SH-SY5Y (cell line): ENCODE data around the gene HNMT.

Source experiments
- GATA2 ChIP-seq: IDR thresholded peaks from 2 replicates; pipeline ENCODE4 v1.6.1; 2011; ENCODE audit warnings: mild to moderate bottlenecking, low read depth, low read length
- GATA3 ChIP-seq: IDR thresholded peaks from 2 replicates; pipeline ENCODE4 v1.6.1; 2011; ENCODE audit warnings: low read depth, mild to moderate bottlenecking, low read length, moderate library complexity

The HNMT gene

DNA sequence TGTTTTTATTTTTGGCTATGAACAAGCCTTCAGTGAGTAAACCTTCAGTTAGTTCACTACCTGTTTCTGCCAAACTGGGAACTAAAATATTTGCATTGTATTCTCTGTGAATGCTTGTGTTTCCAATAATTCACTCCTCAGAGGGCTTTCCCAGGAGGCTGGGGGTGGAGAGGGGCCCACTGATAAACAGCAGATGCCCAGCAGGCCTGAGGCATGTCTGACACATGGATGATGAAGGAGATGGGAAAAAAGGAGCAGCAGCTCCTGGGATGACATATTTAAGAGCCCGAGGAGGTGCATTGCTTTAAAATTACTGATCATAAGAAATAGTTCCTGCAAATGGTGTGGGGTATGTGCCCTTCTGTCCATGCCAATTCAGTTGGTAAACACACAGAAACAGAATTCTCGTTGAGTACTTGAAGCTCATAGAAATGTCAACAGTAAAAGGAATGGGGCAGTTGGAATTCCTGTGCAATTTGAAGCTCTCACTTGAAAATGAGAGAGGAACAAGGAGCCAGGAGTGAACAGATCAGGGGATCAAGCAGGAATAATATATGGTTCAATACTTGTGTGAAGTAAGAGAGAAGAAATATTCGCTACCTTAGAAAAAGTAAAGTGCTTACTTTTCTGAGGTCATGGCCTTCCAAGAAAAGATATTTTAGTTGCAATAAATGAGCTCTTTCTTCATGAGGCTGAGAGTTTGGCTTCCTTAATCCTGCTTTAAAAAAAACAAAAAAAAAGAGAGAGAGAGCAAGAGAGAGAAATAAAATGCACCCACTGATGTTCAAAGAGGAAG lies 22.0 kb upstream of the HNMT start:
- TF ChIP-seq GATA3 (no peak), GATA2 (no peak)

DNA sequence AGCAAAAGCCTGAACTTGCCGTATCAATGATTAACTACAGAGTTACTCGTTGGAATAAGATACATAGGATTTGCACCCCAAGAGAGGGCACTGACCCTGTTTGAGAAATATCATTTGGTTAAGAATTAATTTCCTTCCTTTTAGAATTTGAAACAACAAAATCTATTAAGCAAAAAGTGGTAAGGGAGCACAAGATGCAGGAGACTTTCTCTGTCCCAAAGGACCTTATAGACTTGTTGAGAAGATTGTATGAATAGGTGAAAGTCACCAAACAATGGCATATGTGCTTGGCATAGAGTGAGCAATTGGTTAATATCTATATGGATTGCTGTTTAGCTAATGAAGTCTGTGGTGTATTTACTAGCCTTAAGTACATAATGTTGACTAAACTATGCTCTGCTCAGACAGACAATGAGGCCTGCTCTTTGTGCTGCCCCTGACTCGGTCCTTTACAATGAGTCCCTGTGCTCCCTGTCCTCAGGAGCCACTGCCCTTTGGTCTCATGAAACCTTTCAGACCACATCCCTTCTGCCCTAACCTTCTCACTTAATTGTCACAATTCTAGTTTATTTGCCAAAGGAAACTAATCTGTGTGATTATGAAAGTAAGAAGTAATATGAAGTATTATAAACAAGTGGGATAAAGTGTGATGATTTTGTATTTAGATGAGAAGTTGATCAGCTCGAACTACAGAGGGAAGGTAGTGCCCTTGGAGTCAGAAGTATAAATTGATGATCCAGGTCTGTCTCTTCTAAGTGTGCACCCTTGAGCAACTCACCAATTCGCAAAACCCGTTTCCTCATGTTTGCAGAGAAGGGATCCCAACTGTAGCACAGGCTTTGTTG lies 21.2 kb upstream of the HNMT start:
- TF ChIP-seq GATA2 (no peak), GATA3 (no peak)

DNA sequence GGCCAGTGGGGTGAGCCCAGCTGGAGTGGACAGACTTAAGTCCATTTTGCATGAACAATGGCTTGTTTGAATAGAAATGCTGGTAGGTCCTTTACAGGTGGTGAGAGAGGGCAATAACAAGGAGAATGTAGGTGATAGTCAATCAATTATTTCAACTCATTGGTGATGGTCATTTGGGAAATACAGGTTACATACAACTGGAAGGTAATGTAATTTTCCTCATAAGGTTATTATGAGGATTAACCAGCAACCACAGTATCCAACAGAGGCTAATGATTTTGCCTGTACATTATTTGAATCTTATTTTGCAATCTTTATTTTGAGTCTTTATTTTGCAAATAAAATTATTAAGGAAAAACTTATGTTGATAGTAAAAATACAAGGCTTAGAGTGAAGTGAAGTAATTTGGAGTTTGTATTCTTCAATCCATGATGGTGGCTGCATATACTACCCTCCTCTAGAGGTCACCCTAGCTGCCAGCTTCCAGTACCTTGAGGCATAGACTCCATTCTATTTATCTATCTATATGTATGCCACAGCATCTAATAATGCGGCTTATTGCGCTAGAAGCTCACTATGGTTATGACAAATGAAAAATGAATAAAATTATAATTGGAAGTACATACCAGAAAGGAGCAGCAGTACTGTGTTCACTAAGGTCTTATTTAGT lies 20.5 kb upstream of the HNMT start:
- TF ChIP-seq GATA2, result no peak
- TF ChIP-seq GATA3, result no peak

DNA sequence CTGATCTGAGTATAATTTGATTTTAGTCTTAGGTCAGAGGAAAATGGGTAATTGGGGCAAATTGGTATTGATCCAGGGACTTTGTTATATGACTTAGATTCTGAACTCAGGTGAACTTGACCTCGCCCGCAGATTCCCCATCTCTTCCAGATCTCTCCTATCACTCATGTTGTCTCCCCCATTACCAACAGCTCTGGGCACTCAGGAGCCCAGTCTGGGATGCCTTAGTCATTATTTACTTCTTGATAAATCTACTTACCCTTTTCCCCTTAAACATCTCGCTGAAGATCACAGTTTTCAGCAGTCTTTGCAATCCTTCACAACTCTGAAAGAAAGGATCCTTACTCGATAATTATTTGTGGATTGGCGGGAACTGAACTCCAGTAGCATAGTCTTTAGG lies 19.6 kb upstream of the HNMT start:
- TF ChIP-seq GATA2, result no peak
- no peak for TF ChIP-seq GATA3

DNA sequence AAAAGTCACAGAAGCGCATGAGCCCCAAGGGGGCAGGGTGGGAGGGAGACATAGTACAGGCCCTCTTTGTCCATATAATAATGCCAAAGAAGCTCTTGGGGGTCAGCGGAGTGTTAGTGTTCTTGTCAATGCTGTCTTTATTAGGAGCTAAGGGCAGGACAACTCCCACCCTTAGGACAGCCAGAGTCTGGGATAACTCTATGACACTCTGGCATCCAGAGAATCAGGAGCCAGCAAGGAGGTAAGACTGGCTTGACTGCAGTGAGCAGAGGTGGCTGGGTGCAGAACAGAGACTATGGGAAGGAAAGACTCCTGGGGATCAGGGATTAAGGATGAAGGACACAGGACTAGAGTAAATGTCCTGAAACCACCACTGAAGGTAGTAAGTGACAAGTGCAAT lies 19.0 kb upstream of the HNMT start:
- TF ChIP-seq GATA2 (no peak), GATA3 (no peak)

DNA sequence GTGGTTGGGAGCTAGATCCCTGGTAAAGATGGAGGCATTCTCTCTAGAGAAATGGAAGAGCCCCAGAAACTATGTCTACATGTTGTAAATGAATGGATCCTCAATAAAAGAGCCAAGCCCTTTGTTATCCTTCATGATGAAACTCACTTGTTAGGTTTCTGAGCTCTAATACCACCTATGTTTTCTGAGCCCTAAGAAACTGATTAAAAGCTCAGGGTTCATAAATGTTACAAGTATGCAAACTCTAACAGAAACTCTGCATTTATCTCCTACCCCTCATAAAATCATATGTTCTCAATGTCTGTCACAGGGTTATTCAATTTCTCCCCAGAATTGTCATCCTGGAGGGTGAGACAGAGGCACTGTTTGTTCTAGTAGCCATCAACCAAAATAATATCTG lies 18.0 kb upstream of the HNMT start:
- TF ChIP-seq GATA3 (no peak), GATA2 (no peak)

DNA sequence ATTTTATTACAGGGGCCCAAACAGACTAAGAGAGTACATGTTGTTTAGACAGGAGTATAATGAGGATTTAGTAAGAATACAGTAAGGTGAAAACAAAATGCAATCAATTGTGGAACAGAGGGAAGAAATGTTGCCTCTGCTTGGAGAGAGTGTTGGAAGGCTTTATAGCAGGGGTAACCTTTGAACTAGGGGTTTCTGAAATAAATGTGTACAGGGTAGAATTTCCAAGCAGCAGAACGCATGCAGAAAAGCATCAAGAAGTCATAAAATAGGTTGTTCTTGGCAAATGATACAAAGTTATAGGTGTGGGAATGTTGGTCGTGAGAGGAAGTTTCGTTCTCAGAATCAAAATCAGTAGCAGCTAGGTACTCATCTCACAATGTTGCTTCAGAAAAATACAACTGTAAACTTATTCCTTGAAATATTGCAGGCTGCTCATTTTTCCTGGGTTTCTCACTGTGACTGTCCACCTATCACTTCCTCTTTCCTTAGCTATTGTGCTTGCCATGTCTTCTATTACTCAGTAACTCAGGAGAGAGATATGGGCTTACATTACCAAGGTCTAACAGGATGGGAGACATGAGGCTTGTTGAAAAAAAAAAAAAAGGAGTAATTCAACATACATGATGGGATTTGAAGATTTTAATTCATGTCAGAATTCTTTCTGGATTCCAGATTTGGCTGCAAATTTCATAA lies 17.1 kb upstream of the HNMT start:
- TF ChIP-seq GATA2, result no peak
- no peak for TF ChIP-seq GATA3

DNA sequence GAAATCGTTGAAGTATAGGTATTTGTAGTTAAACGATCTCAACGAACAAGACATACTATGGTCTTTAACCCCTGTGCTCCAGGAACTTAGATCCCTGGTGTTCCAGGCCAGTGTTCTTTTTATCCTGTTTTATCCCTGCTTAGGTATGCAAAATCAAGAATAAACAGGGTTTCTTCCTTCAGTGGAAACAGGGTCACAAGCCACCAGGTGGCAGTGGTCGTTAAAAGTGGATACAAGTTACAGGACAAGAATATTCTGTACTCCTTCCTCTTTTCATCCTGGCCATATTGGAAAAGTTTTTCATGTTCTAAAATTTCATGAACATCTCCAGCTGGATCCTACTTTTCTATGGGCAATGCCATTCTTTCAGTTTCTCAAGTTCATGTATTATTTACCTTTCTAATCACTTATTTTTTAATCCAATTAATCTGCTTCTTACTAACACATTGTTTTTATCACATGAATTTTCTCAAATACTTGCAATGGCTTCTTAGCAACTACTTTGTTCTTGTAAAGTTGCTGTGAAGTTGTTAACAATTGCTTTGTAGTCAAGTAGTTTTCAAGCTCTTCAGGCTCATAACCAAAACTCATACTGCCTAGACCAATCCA lies 16.4 kb upstream of the HNMT start:
- TF ChIP-seq GATA3 (no peak), GATA2 (no peak)

DNA sequence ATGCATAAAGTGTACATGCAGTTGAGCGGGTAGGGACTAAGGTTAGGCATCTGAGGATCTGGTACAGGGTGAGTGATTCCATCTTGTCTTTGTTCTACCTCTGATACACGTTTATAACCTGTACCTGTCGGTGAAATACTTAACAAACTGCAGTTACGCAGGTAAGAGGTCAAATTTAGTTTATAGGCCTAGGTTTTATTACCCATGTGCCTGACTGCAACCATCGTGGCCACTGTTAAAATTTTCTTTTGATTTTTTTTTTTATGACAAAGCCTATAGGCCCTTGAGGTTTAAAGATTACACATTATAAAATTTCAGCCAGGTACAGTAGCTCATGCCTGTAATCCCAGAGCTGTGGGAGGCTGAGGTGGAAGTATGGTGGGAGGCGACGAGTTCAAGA lies 15.4 kb upstream of the HNMT start:
- TF ChIP-seq GATA2, result no peak
- TF ChIP-seq GATA3, result no peak

DNA sequence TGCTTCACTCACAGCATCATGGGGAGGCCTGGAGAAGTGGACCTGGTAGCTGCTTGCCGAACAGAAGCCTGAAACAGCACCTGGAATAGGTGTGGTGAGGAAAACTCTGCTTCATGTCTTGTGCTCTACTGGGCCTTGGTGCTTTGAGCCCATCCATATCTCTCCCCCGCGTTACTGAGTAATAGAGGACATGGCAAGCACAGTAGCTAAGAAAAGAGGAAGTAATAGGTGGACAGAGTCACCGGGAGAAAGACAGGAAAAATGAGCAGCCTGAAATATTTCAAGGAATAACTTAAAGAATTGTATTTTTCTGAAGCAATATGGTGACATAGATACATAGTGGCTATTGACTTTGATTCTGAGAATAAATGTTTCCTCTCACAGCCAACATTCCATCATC lies 14.0 kb upstream of the HNMT start:
- TF ChIP-seq GATA3, result no peak
- TF ChIP-seq GATA2, result no peak

DNA sequence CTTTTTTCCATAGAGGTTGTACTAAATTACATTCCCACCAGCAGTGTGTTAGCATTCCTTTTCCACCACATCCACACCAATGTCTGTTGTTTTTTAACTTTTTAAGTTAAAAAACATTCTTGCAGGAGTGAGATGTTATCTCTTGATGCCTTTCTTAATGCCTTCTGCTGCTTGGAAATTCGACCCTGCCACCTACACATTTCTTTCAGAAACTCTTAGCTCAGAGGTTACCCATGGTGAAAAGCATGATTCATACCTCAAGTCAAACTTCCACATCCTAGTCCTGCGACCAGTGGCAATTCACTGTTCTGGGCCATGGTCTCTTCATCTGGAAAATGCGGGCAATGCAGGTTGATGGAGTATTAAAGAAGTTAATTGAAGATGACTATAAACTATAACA lies 12.7 kb upstream of the HNMT start:
- no peak for TF ChIP-seq GATA2
- TF ChIP-seq GATA3, result no peak

DNA sequence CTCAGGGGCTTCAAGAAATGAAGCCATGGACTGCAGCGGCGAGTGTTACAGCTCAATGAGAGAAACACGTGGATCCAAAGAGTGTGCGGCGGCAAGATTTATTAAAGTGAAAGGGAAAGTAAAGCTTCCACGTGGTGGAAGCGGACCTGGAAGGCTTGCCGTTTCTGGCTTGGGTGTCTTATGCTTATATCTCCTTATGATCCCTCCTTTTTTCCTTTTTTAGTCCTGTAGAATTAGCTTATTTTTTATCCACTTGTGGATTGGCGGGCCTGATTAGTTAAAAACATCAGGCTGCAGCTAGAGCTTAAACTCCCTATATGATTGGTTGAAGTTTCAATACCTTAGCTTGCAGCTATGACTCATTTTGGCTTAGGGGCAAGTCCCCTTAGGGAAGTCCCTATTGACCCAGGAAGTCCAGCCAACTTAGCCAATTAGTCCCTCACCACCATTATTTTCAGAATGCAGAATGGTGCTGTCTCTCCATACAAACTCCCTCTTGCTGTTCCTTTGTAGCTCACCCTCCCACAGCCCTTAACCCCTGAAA lies 11.6 kb upstream of the HNMT start:
- no peak for TF ChIP-seq GATA2
- TF ChIP-seq GATA3, result no peak

DNA sequence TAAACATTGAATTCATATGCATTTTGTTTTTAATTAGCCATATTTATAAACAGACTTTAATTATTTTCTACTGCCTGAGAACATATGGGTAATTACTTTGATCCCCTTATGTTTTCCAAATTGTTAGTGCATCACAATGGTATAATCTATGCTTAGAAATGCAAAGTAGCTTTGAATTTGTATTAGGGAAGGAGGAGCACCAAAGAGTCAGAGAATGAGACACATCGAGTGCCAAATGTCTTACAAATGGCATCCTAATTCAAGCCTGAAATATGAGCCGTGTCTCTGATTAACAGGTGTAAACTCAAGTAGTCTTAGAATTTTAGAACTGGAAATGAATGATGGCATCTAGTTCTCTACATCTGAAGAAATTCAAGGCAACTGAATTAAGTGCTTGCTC lies 8.7 kb upstream of the HNMT start:
- no peak for TF ChIP-seq GATA3
- no peak for TF ChIP-seq GATA2

DNA sequence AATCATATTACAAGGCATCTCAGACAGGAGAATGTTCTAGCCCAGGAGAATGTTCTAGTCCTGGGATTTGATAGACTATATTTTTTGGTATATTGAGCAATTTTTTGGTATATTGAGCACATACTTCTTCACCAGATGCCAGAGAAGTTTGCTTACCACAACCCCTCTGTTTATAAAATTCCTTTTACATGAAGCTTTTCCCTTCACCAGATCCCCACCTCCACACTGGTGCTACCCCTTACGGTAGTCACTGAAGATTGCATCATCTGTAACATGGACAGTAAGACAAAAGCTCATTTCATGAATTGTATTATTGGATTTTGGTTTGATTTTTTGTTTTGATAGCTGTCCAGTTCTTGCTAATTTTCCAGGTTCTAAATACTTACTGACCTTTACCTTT lies 7.2 kb upstream of the HNMT start:
- TF ChIP-seq GATA3 (no peak), GATA2 (no peak)

DNA sequence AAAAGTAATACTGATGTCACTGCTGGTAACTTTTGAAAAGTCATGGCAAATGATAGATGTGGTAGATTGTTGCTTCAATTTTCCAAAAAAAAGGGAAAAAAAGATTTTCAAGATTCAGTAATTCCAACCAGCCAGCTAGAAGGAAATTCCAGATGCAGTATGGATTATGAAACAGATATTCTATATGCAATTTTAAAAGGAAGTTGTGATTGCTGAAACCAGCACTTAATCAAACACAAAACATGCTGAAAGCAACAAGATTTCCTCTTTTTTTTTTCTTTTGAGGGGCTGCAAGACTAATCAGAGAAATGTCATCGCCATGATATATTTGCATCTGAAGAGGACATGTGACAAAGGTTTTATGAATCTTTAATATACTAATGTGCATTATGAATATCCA lies 5.1 kb upstream of the HNMT start:
- TF ChIP-seq GATA2 (no peak), GATA3 (no peak)

DNA sequence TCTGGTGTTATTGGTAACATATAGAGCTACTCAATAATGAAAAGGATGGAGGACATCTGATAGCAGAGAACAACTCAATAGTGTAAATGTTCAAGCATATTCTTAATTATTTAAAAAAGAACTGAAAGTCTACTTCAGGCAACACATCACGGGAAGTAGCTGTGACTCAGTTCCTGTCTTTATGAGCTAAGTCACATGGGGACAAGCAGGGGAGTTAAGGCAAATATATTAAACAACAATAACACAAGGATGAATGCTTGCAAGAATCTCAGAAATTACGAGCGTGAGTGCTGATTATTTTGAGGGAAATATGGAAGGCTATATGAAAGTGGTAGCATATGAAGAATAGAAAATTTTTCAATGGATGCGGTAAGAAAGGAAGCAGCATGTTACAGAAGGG lies 4.0 kb upstream of the HNMT start:
- TF ChIP-seq GATA2, result no peak
- no peak for TF ChIP-seq GATA3
